Liver (tissue), 9 donors: ENCODE results near the gene SUPT6H. TPM values are rescaled to one million over a fixed set of nuclear protein-coding genes. Genes with fewer than 3 reads are reported as not detected.

ENCODE experiments used
- DNase-seq: peaks from one replicate; pipeline ENCODE4 v3.0.0-alpha.2; 2017; ENCODE audit warnings: low spot score
- H3K27ac ChIP-seq, 2 donors: one replicate each; pipeline ENCODE4 v1.7.0; 2013; ENCODE audit warnings: inconsistent platforms in 2 of 2, low read length in 2 of 2, control low read depth in 1 of 2, low read depth in 1 of 2, mild to moderate bottlenecking in 1 of 2
- H3K27me3 ChIP-seq, 4 donors: one replicate each; pipeline versions ENCODE4 v1.6.1 to v1.7.0; 2013; ENCODE audit warnings: low read length in 3 of 4, inconsistent platforms in 1 of 4, mild to moderate bottlenecking in 1 of 4, moderate library complexity in 1 of 4; ENCODE audit not compliant: control insufficient read depth in 4 of 4, insufficient read depth in 4 of 4
- H3K36me3 ChIP-seq, 4 donors: one replicate each; pipeline versions ENCODE4 v1.6.1 to v1.7.0; 2013; ENCODE audit warnings: low read length in 3 of 4, mild to moderate bottlenecking in 3 of 4, low read depth in 1 of 4, moderate library complexity in 1 of 4; ENCODE audit not compliant: control insufficient read depth in 4 of 4, insufficient read depth in 3 of 4
- H3K4me1 ChIP-seq, 4 donors: one replicate each; pipeline versions ENCODE4 v1.6.1 to v1.7.0; 2013; ENCODE audit warnings: low read length in 3 of 4, mild to moderate bottlenecking in 3 of 4, moderate library complexity in 1 of 4; ENCODE audit not compliant: control insufficient read depth in 4 of 4, insufficient read depth in 4 of 4
- H3K4me3 ChIP-seq, 3 donors: one replicate each; pipeline versions ENCODE4 v1.6.1 to v1.7.0; 2013; ENCODE audit warnings: low read length in 3 of 3, control low read depth in 1 of 3, low read depth in 1 of 3, mild to moderate bottlenecking in 1 of 3
- H3K9ac ChIP-seq, 2 donors: one replicate each; pipeline ENCODE4 v1.7.0; 2013; ENCODE audit warnings: low read length in 2 of 2, mild to moderate bottlenecking in 2 of 2, moderate library complexity in 2 of 2, control low read depth in 1 of 2, low read depth in 1 of 2
- H3K9me3 ChIP-seq, 4 donors: one replicate each; pipeline versions ENCODE4 v1.6.1 to v1.7.0; 2013; ENCODE audit warnings: low read length in 3 of 4; ENCODE audit not compliant: control insufficient read depth in 4 of 4
- EGR1 ChIP-seq, 2 donors: IDR thresholded peaks; 2 replicates each; pipeline ENCODE4 v1.6.1; 2016 to 2018; ENCODE audit warnings: antibody characterized with exemption in 2 of 2, low read depth in 2 of 2
- FOXA1 ChIP-seq: IDR thresholded peaks from 2 replicates; pipeline ENCODE4 v1.6.1; 2016; ENCODE audit warnings: antibody characterized with exemption
- GABPA ChIP-seq, 2 donors: IDR thresholded peaks in 1 of 2; conservative IDR thresholded peaks in 1 of 2; 2 replicates each; pipeline ENCODE4 v1.6.1; 2016; ENCODE audit warnings: antibody characterized with exemption in 2 of 2, mild to moderate bottlenecking in 1 of 2, moderate library complexity in 1 of 2
- HNF4A ChIP-seq, 2 donors: conservative IDR thresholded peaks; 2 replicates each; pipeline ENCODE4 v1.6.1; 2016; ENCODE audit warnings: antibody characterized with exemption in 2 of 2, mild to moderate bottlenecking in 2 of 2
- HNF4G ChIP-seq: IDR thresholded peaks from 2 replicates; pipeline ENCODE4 v1.6.1; 2016; ENCODE audit warnings: antibody characterized with exemption
- JUND ChIP-seq, 2 donors: IDR thresholded peaks; 2 replicates each; pipeline ENCODE4 v1.6.1; 2016; ENCODE audit warnings: antibody characterized with exemption in 2 of 2
- RXRA ChIP-seq, 2 donors: IDR thresholded peaks; 2 replicates each; pipeline ENCODE4 v1.6.1; 2017 to 2018; ENCODE audit warnings: antibody characterized with exemption in 2 of 2, mild to moderate bottlenecking in 1 of 2
- SP1 ChIP-seq: IDR thresholded peaks from 2 replicates; pipeline ENCODE4 v1.6.1; 2018; ENCODE audit warnings: antibody characterized with exemption, mild to moderate bottlenecking
- TAF1 ChIP-seq: conservative IDR thresholded peaks from 2 replicates; pipeline ENCODE4 v1.6.1; 2016; ENCODE audit warnings: antibody characterized with exemption, mild to moderate bottlenecking
- YY1 ChIP-seq: IDR thresholded peaks from 2 replicates; pipeline ENCODE4 v1.6.1; 2016; ENCODE audit warnings: antibody characterized with exemption, mild to moderate bottlenecking
- WGBS: extraction: QIAGEN DNeasy Blood & Tissue Kit; methylation state at CpG from one replicate; pipeline ENCODE4 v1.1.7; 2013; 5-methylcytosine and 5-hydroxymethylcytosine counted together
- polyA plus RNA-seq, 2 donors: library from polyadenylated mRNA; stranded (reverse) in 1 of 2; unstranded in 1 of 2; fragments of 200-250 nt in 1 of 2; fragments of >200 nt in 1 of 2; fragmentation: Nextera tagmentation in 1 of 2; extraction: Ambion mirVana in 1 of 2; gene quantifications; one replicate each; pipeline versions ENCODE4 v1.2.1 to v1.2.3, GENCODE V29; 2013 to 2015
- total RNA-seq, 2 donors: library from RNA; depleted of rRNA; stranded (reverse); fragments of >200 nt; gene quantifications; one replicate each; pipeline ENCODE4 v1.2.3, GENCODE V29; 2014
- TF ChIP-seq, protein P1 (sequence below): IDR thresholded peaks from 2 replicates; pipeline ENCODE4 v1.6.1; 2016; ENCODE audit warnings: antibody characterized with exemption
- TF ChIP-seq, protein P2 (sequence below): IDR thresholded peaks from 2 replicates; pipeline ENCODE4 v1.6.1; 2016; ENCODE audit warnings: antibody characterized with exemption
- TF ChIP-seq, protein P3 (sequence below): IDR thresholded peaks from 2 replicates; pipeline ENCODE4 v1.6.1; 2016; ENCODE audit warnings: antibody characterized with exemption, mild to moderate bottlenecking
- TF ChIP-seq, protein P4 (sequence below): fragments of 150-350 bp; IDR thresholded peaks from 2 replicates; pipeline ENCODE4 v1.5.1; 2017; ENCODE audit warnings: improper control_type of control experiment, low read depth, low read length; ENCODE audit not compliant: missing input control
- donor health status: healthy.
- donor health status: healthy.
- donor health status: healthy.
- donor health status: healthy.
- donor health status: healthy.

Gene SUPT6H
- total and polyA plus RNA-seq, 4 donors: 10.6 to 59.1 (median 30.3) TPM

DNA sequence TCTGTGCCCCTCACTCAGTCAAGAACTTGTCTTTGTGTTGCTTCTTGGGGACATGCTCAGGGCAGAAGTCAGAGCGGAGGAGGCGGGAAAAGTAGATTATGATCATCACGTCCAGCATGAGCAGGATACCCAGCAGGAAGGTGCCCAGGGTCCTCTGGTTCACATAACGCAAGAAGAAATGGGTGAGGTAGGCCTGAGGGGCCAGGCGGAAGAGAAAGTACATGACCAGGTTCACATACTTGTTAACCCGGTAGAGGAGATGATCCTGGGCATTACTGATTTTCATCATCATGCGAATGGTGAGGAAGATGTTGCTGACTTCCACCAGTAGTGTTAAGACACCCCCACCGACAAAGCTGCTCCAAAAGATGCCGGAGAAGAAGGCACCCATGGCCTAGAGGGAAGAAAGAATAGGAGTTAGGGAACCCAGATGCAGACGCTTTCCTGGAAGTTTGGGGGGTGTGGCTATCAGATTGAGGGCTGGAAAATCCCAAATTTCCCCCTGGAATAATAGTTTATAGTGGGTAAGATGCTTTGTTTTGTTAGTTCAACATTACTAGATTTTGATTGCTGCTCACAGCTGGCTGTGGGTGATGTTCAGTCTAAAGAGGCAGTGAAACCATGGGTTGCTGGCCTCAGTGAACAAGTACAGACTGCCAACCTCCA lies 62.6 kb downstream of the SUPT6H start:
- DNase-seq: no peak
- H3K9me3 ChIP-seq: no peaks in the 10 kb centered on the region
- peak overlapping the region in 1 of 2 donors; percentile 17 for H3K9ac ChIP-seq
- H3K4me1 ChIP-seq: peaks cover 6 to 45% (median 34%) of the 10 kb centered on the region in 4 donors
- WGBS: 86% methylated on average over 10 of the region's 10 CpGs
- TF ChIP-seq, protein P1, sequence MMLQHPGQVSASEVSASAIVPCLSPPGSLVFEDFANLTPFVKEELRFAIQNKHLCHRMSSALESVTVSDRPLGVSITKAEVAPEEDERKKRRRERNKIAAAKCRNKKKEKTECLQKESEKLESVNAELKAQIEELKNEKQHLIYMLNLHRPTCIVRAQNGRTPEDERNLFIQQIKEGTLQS: no peak
- TF ChIP-seq, protein P2, sequence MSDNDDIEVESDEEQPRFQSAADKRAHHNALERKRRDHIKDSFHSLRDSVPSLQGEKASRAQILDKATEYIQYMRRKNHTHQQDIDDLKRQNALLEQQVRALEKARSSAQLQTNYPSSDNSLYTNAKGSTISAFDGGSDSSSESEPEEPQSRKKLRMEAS: no peak
- H3K27ac ChIP-seq: peak overlapping the region in 1 of 2 donors; percentile 3
- H3K36me3 ChIP-seq: peaks cover 10 to 28% (median 22%) of the 10 kb centered on the region in 4 donors
- H3K27me3 ChIP-seq: no peaks in the 10 kb centered on the region
- no peak overlapping the region for H3K4me3 ChIP-seq

DNA sequence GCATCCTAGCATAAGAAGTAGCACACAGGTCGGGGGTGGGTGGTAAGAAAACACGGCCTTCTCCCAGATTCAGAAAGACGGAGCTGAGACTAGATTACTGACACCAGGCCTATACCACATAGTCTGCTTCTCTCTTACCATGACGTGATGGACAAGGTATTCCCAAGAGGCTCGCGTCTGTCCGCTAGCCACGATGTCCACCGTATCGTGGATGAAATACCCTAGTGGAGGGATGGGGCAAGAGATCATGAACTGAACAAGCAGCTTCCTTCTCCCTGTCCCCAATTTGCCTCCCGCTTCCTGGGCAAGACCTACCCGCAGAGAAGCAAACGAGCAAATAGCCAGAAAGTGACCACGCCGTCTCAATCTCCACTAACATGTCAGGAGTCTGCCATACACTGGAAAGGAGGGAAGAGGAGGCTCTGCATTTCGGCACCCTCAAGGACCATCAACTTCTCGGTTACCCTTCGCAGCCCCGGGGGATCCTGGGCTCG lies 63.2 kb downstream of the SUPT6H start:
- no peak for DNase-seq
- WGBS: 31% methylated on average over 20 of the region's 20 CpGs
- Histone ChIP-seq H3K27ac (peak overlapping the region in 1 of 2 donors; percentile 72), H3K9ac (no peak overlapping the region), H3K4me3 (peak overlapping the region in 2 of 3 donors; percentile 60 to 66), H3K4me1 (peaks cover 6 to 45% (median 33%) of the 10 kb centered on the region in 4 donors), H3K9me3 (no peaks in the 10 kb centered on the region), H3K36me3 (peaks cover 10 to 28% (median 22%) of the 10 kb centered on the region in 4 donors), H3K27me3 (no peaks in the 10 kb centered on the region)
- TF ChIP-seq FOXA1 (no peak), TAF1 (no peak), GABPA (IDR thresholded peaks at IDR 0.05 in 1 of 2, conservative IDR thresholded peaks at IDR 0.05 in 1 of 2) (no peak), RXRA (IDR thresholded peaks at IDR 0.05) (no peak)
- TF ChIP-seq, protein P3, sequence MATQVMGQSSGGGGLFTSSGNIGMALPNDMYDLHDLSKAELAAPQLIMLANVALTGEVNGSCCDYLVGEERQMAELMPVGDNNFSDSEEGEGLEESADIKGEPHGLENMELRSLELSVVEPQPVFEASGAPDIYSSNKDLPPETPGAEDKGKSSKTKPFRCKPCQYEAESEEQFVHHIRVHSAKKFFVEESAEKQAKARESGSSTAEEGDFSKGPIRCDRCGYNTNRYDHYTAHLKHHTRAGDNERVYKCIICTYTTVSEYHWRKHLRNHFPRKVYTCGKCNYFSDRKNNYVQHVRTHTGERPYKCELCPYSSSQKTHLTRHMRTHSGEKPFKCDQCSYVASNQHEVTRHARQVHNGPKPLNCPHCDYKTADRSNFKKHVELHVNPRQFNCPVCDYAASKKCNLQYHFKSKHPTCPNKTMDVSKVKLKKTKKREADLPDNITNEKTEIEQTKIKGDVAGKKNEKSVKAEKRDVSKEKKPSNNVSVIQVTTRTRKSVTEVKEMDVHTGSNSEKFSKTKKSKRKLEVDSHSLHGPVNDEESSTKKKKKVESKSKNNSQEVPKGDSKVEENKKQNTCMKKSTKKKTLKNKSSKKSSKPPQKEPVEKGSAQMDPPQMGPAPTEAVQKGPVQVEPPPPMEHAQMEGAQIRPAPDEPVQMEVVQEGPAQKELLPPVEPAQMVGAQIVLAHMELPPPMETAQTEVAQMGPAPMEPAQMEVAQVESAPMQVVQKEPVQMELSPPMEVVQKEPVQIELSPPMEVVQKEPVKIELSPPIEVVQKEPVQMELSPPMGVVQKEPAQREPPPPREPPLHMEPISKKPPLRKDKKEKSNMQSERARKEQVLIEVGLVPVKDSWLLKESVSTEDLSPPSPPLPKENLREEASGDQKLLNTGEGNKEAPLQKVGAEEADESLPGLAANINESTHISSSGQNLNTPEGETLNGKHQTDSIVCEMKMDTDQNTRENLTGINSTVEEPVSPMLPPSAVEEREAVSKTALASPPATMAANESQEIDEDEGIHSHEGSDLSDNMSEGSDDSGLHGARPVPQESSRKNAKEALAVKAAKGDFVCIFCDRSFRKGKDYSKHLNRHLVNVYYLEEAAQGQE: no peak

DNA sequence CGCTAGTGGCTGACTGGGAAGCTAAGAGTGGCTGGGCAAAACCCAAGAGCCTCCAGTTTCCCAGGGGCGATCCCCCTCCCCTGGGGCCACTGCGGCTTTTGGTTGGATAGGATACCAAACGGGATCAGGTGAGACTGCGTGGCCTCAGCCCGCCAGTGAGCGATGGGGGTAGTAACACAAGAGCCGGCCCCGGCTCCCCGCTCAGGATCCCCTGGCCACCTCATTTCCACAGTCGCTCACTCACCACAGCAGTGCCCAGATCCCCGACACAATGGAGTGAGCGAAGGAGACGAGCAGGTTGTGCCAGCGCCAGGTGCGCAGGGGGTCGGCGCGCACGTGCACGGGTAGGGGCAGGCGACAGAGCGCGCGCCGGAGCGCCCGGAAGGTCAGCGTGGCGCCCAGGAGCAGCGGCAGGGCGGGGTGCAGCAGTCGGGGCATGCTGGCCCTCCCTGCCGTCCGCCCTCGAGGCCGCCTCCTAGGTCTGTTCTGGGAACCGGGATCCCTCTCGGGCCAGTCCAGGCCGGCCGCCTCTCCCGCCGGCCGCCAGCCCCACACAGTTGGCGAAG lies 63.7 kb downstream of the SUPT6H start:
- H3K4me1 ChIP-seq: peaks cover 6 to 41% (median 29%) of the 10 kb centered on the region in 4 donors
- under 1% methylated on average over 45 of the region's 45 CpGs for WGBS
- no peaks in the 10 kb centered on the region for H3K27me3 ChIP-seq
- TF ChIP-seq JUND (IDR thresholded peaks at IDR 0.05): no peak
- TF ChIP-seq HNF4G: no peak
- TF ChIP-seq, protein P2: no peak
- no peak for TF ChIP-seq GABPA (IDR thresholded peaks at IDR 0.05 in 1 of 2, conservative IDR thresholded peaks at IDR 0.05 in 1 of 2)
- TF ChIP-seq, protein P4, sequence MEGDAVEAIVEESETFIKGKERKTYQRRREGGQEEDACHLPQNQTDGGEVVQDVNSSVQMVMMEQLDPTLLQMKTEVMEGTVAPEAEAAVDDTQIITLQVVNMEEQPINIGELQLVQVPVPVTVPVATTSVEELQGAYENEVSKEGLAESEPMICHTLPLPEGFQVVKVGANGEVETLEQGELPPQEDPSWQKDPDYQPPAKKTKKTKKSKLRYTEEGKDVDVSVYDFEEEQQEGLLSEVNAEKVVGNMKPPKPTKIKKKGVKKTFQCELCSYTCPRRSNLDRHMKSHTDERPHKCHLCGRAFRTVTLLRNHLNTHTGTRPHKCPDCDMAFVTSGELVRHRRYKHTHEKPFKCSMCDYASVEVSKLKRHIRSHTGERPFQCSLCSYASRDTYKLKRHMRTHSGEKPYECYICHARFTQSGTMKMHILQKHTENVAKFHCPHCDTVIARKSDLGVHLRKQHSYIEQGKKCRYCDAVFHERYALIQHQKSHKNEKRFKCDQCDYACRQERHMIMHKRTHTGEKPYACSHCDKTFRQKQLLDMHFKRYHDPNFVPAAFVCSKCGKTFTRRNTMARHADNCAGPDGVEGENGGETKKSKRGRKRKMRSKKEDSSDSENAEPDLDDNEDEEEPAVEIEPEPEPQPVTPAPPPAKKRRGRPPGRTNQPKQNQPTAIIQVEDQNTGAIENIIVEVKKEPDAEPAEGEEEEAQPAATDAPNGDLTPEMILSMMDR: no peak
- no peak for TF ChIP-seq YY1
- no peak for TF ChIP-seq FOXA1
- no peak for TF ChIP-seq HNF4A (conservative IDR thresholded peaks at IDR 0.05)
- no peak for TF ChIP-seq SP1
- TF ChIP-seq EGR1 (IDR thresholded peaks at IDR 0.05; ENCODE audit: low read depth in 2 of 2): no peak
- TF ChIP-seq, protein P3: no peak
- TF ChIP-seq, protein P1: no peak

More for the DNA sequence above, 63.7 kb downstream of the SUPT6H start:
- peak overlapping the region; percentile 53 to 66 (median 60) for H3K4me3 ChIP-seq
- H3K9ac ChIP-seq: peak overlapping the region in 1 of 2 donors; percentile 51
- DNase-seq: no peak
- H3K9me3 ChIP-seq: no peaks in the 10 kb centered on the region
- H3K36me3 ChIP-seq: peaks cover 10 to 28% (median 22%) of the 10 kb centered on the region in 4 donors
- peak overlapping the region; percentile 72 to 77 for H3K27ac ChIP-seq
